GM18861 (cell line): ENCODE results near the gene TGM6.

Source experiments
- ATAC-seq: cut with Tn5 transposase; IDR thresholded peaks from one replicate; pipeline ENCODE4 v1.9.1; 2021; ENCODE audit not compliant: unreplicated experiment

TGM6 gene

GRCh38 chr20:2451939-2452732, 71.4 kb downstream of the TGM6 start:
- ATAC-seq, result no peak

GRCh38 chr20:2453792-2454191, 73.1 kb downstream of the TGM6 start:
- no peak for ATAC-seq

DNA sequence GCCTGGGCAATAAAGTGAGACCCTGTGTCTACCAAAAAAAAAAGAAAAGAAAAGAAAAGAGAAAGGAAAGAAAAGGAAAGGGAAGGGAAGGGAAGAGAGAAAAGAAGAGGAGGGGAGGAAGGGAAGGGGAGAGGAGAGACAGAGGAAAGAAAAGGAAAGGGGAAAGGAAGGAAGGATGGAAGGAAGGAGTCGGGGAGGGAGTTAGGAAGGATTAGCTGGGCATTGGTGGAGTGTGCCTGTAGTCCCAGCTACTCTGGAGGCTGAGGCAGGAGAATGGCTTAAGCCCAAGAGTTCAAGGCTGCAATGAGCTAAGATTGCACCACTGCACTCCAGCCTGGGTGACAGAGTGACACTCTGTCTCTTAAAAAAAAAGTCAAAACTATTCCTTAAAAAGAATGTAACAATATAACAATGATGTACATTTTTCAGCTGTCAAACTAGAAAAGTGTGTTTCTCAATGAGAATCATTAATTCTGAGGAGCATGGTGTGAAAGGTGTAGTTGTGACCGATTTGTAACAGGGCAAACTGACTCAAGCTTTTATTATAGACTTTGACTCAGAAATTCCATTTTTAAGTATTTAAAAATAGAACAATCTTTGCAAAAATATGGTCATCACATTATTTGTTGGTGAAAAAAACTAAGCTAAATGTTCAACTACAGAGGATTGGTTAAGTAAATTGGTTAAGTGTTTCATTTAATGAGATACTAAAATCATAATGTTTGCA, 75.2 kb downstream of the TGM6 start:
- ATAC-seq, result no peak

GRCh38 chr20:2458919-2459499, 78.3 kb downstream of the TGM6 start:
- no peak for ATAC-seq

DNA sequence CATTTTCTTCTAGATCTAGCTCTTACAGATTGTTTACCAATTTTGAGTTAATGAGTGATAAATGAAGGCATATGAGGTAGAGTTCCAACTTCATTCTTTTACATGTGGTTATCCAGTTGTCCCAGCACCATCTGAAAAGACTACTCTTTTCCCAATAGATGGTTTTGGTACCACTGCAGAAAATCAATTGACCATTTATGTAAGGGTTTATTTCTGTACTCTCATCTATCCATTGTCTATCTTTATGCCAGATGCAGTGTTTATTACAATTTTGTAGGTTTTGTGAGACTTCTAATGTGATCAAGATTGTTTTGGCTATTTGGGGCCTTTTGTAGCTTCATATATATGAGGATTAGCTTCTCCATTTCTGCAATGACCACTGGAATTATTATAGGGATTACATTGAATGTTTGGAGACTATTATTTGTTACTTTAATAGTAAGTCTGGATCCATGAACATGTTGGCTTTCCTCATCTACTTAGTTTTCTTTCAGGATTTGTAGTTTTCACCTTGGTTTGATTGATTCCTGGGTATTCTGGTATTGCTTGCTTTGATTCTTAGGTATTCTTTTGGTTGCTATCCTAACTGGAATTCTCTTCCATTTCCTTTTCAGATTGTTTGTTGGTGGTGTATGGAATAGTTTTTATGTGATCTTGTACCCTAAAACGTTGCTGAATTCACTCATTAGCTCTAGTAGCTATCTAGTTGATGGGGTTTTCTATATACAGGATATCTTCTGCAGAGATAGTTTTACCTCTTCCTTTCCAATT, 79.5 kb downstream of the TGM6 start:
- ATAC-seq, result no peak

DNA sequence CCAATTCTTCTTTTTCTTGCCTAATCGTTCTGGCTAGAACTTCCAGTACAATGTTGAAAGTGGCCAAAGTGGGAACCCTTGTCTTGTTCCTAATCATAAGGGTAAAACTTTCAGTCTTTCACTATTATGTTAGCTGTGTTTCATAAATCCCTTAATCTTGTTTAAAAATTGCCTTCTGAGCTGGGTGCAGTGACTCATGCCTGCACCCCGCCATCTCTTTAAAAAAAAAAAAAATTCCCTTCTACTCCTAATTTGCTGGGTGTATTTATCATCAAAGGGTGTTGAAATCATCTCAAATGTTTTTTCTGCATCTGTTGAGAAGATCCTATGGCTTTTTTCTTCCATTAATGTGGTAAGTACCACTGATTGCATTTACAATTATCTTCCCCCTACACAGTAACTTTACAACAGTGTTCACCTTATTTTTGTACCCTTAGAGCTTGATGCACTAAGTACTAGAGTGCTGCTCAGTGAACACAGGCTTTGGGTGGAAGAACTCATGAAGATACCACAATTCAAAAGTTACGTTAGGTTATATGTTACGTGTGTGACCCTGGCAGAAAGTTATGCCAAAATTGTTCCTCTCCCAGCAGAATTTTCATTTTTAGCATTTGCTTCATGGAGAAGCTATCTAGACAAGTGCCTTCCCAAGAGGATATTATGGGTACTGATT, 80.2 kb downstream of the TGM6 start:
- no peak for ATAC-seq

GRCh38 chr20:2462484-2462883, 81.8 kb downstream of the TGM6 start:
- no peak for ATAC-seq

DNA sequence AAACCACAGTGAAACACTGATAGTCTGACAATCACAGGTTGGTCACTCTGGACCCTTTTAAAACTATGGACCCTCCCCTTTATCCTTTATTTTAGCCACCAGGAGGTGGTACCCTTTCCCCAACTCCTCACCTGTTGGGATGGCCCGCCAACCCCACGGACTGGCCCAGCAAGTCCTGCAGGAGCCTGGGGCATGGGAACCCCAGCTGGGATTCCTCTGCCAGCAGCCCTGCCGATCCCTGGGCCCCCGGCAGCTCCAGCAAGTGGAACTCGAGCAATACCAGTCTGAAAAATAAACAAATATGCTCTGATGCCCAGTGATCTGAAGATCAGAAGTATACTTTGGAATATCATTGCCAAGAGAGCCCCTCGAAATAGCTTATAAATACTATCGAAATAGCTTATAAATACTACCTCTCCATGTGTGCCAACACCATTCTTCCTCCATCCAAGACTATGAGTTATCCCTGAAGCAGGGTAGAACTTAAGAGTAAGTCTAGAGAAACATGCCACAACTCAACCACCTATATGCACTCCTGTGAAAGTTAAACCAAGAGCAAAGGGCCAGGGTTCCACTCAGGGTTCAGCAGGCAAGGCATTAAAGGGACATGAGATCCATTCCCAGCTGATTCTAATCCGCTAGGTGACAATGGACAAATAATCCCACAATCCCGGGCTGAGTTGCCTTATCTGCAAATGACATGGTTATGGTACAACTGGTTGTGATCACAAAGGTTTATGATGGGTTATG, 83.1 kb downstream of the TGM6 start:
- ATAC-seq, result no peak

GRCh38 chr20:2465100-2465499, 84.4 kb downstream of the TGM6 start:
- ATAC-seq, result no peak

GRCh38 chr20:2467412-2467811, 86.7 kb downstream of the TGM6 start:
- no peak for ATAC-seq

DNA sequence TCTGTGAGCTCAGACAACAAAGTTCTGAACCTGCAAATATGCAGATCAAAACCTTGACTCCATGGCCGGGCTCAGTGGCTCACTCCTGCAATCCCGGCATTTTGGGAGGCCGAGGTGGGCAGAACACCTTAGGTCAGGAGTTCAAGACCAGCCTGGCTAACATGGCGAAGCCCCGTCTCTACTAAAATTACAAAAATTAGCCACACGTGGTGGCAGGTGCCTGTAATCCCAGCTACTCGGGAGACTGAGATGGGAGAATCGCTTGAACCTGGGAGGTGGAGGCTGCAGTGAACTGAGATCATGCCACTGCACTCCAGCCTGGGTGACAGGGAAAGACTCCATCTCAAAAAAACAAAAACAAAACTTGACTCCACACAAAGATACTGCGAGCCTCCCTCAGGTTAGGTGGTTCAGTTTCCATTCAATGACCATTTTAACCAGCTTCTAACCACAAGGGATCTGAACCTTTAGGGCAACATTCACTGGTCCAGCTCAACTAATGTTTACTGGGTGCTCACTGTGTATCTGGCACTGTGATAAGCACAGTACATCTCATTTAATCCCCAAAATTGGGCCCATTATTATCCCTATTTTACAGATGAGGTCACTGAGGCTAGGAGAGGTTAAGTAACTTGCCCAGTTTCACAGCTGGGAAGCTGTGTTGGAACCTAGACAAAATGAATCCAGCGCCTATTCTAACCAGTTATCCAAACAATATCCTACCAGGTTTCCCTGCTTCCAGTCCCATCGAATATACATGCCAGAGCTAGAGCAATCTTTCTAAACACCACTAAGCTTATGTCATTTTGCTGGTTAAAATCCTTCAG, 88.1 kb downstream of the TGM6 start:
- ATAC-seq, result no peak

DNA sequence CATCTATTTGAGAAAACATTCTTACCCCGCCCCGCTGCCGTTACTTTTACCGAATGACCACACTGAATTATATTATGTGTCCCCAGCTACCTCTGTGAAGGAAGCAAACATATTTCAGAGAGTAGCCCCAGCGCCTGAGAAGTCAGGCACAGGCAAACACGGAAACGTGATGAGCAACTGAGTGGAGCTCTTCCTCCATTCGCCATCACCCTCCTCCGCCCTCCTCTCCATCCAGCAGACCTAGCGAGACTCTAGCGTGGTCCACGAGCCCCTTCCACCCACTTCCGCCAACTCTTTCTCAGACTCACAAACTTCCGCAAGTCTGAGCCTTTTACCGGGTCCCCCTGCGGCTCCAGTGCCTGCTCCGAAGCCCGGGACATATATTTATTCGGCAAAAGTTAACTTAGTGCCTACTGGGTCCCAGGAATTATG, 89.3 kb downstream of the TGM6 start:
- ATAC-seq, result no peak

DNA sequence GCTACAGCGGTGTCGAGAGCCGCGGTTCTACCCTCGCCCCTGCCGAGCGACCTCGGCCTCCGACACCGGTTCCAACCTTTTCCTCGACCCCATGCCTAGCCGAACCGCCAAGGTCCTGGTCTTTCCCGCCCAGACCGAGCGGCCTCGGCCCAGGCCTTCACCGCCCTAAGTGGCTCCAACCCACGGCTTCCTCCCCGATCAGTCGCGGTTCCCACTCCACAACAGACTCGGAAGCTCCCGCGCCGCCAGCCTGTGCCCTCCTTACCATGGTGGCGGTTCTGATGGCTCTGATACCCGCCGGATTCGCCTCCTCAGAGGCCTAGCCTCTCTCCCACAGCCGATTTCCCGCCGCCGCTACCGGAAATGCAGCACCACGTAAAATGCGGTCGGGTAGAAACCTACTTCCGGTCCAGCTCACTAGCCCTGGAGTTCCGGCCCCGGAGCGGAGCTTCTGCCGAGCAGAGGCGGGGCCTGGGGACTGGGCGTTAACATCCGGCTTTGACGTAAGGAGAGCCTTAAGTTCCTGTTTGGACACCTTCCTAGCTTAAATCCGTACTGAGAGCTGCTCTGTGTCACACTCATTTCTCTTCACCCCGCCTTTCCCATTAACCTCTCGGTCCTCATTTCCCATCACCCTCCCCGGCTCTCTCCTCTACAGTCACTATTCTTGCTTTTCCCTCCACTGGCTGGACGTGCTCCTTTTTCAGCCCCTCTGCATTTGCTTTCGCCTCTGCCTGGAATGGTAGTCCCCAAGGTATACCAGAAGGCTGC, 89.9 kb downstream of the TGM6 start, which contains the start of gene SNRPB:
TSS of gene SNRPB (minus strand) at position 367 of the 771 bp plus-strand sequence. CDS start at position 268, 99 bp downstream.
- peak; percentile 96 for ATAC-seq

GRCh38 chr20:2473516-2473915, 92.8 kb downstream of the TGM6 start:
- ATAC-seq, result no peak

GRCh38 chr20:2475850-2476741, 95.4 kb downstream of the TGM6 start:
- no peak for ATAC-seq

- ATAC-seq, result no peak
Observed at GRCh38 chr20:2476742-2477615, 96.3 kb downstream of the TGM6 start.
